Measurements from ENCODE around the gene SETD2. TPM values are rescaled to one million over a fixed set of nuclear protein-coding genes. Genes with fewer than 3 reads are reported as not detected.
"Not testable (repeated sequence)": the region's sequence is repeated elsewhere in the genome, so short reads cannot be mapped to it uniquely, and the experiment has no call there.

SETD2 gene
- total RNA-seq, 2 donors from 2014 or later: 35.3 to 42.0 TPM

- H3K36me3 Mint-ChIP-seq: peaks cover 19 to 29% of the 10 kb centered on the region in 2 donors
- no peaks in the 10 kb centered on the region for H3K9me3 Mint-ChIP-seq
- no peak for ATAC-seq
- H3K27ac Mint-ChIP-seq: peak overlapping the region; percentile 94 to 100
- no peak for DNase-seq (ENCODE audit: low spot score in 2 of 2)
These were observed 1.8 kb downstream of the SETD2 start for GRCh38 chr3:47161983-47162696.

GRCh38 chr3:47159820-47160219, 4.1 kb downstream of the SETD2 start:
- Mint-ChIP-seq H3K9me3 (no peaks in the 10 kb centered on the region), H3K36me3 (peaks cover 16 to 26% of the 10 kb centered on the region in 2 donors), H3K27ac (peak overlapping the region; percentile 8 to 24)
- DNase-seq (ENCODE audit: low spot score in 2 of 2) (no peak), ATAC-seq (no peak)

GRCh38 chr3:47158208-47158607, 5.7 kb downstream of the SETD2 start:
- Mint-ChIP-seq H3K36me3 (peaks cover 10 to 33% of the 10 kb centered on the region in 2 donors), H3K27ac (no peak overlapping the region), H3K9me3 (no peaks in the 10 kb centered on the region)
- ATAC-seq (no peak), DNase-seq (ENCODE audit: low spot score in 2 of 2) (no peak)

GRCh38 chr3:47156396-47156795, 7.5 kb downstream of the SETD2 start:
- H3K36me3 Mint-ChIP-seq: peaks cover 0 to 23% of the 10 kb centered on the region in 2 donors
- no peak for DNase-seq (ENCODE audit: low spot score in 2 of 2)
- peak in 1 of 2 donors; percentile 50 for ATAC-seq
- no peak overlapping the region for H3K27ac Mint-ChIP-seq
- no peaks in the 10 kb centered on the region for H3K9me3 Mint-ChIP-seq

GRCh38 chr3:47152578-47152977, 11.3 kb downstream of the SETD2 start:
- Mint-ChIP-seq H3K36me3 (peaks cover 0 to 12% of the 10 kb centered on the region in 2 donors), H3K9me3 (no peaks in the 10 kb centered on the region), H3K27ac (no peak overlapping the region)
- ATAC-seq (no peak), DNase-seq (ENCODE audit: low spot score in 2 of 2) (no peak)

- no peak for ATAC-seq
These were observed 12.1 kb downstream of the SETD2 start for GRCh38 chr3:47151836-47152235.

GRCh38 chr3:47149339-47149933, 14.5 kb downstream of the SETD2 start:
- DNase-seq (ENCODE audit: low spot score in 2 of 2): no peak
- ATAC-seq: peak in 1 of 2 donors; percentile 13
- H3K9me3 Mint-ChIP-seq: no peaks in the 10 kb centered on the region
- H3K36me3 Mint-ChIP-seq: peaks cover 0 to 9% of the 10 kb centered on the region in 2 donors
- no peak overlapping the region for H3K27ac Mint-ChIP-seq

More at GRCh38 chr3:47151836-47152235, 12.1 kb downstream of the SETD2 start:
- H3K9me3 Mint-ChIP-seq: no peaks in the 10 kb centered on the region
- H3K36me3 Mint-ChIP-seq: peaks cover 0 to 12% of the 10 kb centered on the region in 2 donors
- no peak for DNase-seq (ENCODE audit: low spot score in 2 of 2)
- peak overlapping the region in 1 of 2 donors; percentile 65 for H3K27ac Mint-ChIP-seq

- DNase-seq (ENCODE audit: low spot score in 2 of 2) (no peak), ATAC-seq (no peak)
- Mint-ChIP-seq H3K27ac (no peak overlapping the region), H3K9me3 (no peaks in the 10 kb centered on the region), H3K36me3 (no peaks in the 10 kb centered on the region)
These were observed 18.6 kb downstream of the SETD2 start for GRCh38 chr3:47145272-47145671.

GRCh38 chr3:47143068-47143467, 20.8 kb downstream of the SETD2 start:
- H3K36me3 Mint-ChIP-seq: peaks cover 0 to 7% of the 10 kb centered on the region in 2 donors
- H3K27ac Mint-ChIP-seq: no peak overlapping the region
- no peak for ATAC-seq
- DNase-seq (ENCODE audit: low spot score in 2 of 2): no peak
- H3K9me3 Mint-ChIP-seq: peaks cover 0 to 7% of the 10 kb centered on the region in 2 donors

- not testable (repeated sequence) for H3K36me3 Mint-ChIP-seq; ATAC-seq; H3K27ac Mint-ChIP-seq; H3K9me3 Mint-ChIP-seq; DNase-seq (ENCODE audit: low spot score in 2 of 2)
These were observed 21.4 kb downstream of the SETD2 start for GRCh38 chr3:47142536-47142935.

GRCh38 chr3:47140973-47141461, 22.9 kb downstream of the SETD2 start:
- not testable (repeated sequence) for H3K9me3 Mint-ChIP-seq; H3K27ac Mint-ChIP-seq; H3K36me3 Mint-ChIP-seq; DNase-seq (ENCODE audit: low spot score in 2 of 2)
- peak; percentile 61 to 79 for ATAC-seq

- H3K9me3 Mint-ChIP-seq; ATAC-seq; DNase-seq (ENCODE audit: low spot score in 2 of 2); H3K36me3 Mint-ChIP-seq; H3K27ac Mint-ChIP-seq: not testable (repeated sequence)
These were observed 23.4 kb downstream of the SETD2 start for GRCh38 chr3:47140553-47140952.

GRCh38 chr3:47134311-47134710, 29.6 kb downstream of the SETD2 start:
- H3K27ac Mint-ChIP-seq: no peak overlapping the region
- ATAC-seq (no peak), DNase-seq (ENCODE audit: low spot score in 2 of 2) (no peak)
- H3K9me3 Mint-ChIP-seq: peaks cover 0 to 6% of the 10 kb centered on the region in 2 donors
- peaks cover 0 to 6% of the 10 kb centered on the region in 2 donors for H3K36me3 Mint-ChIP-seq

GRCh38 chr3:47133641-47134040, 30.3 kb downstream of the SETD2 start:
- DNase-seq (ENCODE audit: low spot score in 2 of 2) (no peak), ATAC-seq (no peak)
- Mint-ChIP-seq H3K9me3 (no peaks in the 10 kb centered on the region), H3K27ac (peak overlapping the region in 1 of 2 donors; percentile 79), H3K36me3 (no peaks in the 10 kb centered on the region)

- ATAC-seq: no peak
- DNase-seq (ENCODE audit: low spot score in 2 of 2): no peak
- peaks cover 0 to 10% of the 10 kb centered on the region in 2 donors for H3K36me3 Mint-ChIP-seq
- H3K9me3 Mint-ChIP-seq: no peaks in the 10 kb centered on the region
- no peak overlapping the region for H3K27ac Mint-ChIP-seq
These were observed 33.4 kb downstream of the SETD2 start for GRCh38 chr3:47130557-47130956.

GRCh38 chr3:47128137-47128536, 35.8 kb downstream of the SETD2 start:
- Mint-ChIP-seq H3K36me3 (peaks cover 10 to 24% of the 10 kb centered on the region in 2 donors), H3K27ac (no peak overlapping the region), H3K9me3 (no peaks in the 10 kb centered on the region)
- ATAC-seq: peak; percentile 45 to 67
- DNase-seq (ENCODE audit: low spot score in 2 of 2): no peak

GRCh38 chr3:47123857-47124256, 40.1 kb downstream of the SETD2 start:
- DNase-seq (ENCODE audit: low spot score in 2 of 2) (no peak), ATAC-seq (no peak)
- Mint-ChIP-seq H3K9me3 (peaks cover 0 to 11% of the 10 kb centered on the region in 2 donors), H3K36me3 (peaks cover 38 to 64% of the 10 kb centered on the region in 2 donors), H3K27ac (peak overlapping the region in 1 of 2 donors; percentile 38)
